PC-3 (cell line): ENCODE measurements around the gene GATA3.

Source experiments
- EZH2 ChIP-seq: fragments of 300-600 bp; sonication (generic); IDR thresholded peaks from one replicate; pipeline ENCODE4 v1.6.1; 2017; ENCODE audit warnings: antibody characterized with exemption, mild to moderate bottlenecking, low read length; ENCODE audit not compliant: unreplicated experiment
- TF ChIP-seq, protein P1 (sequence below): fragments of 300-600 bp; sonication (generic); conservative IDR thresholded peaks from 2 replicates; pipeline ENCODE4 v1.5.1; 2017; ENCODE audit warnings: antibody characterized with exemption, low read depth, mild to moderate bottlenecking, low read length

DNA sequence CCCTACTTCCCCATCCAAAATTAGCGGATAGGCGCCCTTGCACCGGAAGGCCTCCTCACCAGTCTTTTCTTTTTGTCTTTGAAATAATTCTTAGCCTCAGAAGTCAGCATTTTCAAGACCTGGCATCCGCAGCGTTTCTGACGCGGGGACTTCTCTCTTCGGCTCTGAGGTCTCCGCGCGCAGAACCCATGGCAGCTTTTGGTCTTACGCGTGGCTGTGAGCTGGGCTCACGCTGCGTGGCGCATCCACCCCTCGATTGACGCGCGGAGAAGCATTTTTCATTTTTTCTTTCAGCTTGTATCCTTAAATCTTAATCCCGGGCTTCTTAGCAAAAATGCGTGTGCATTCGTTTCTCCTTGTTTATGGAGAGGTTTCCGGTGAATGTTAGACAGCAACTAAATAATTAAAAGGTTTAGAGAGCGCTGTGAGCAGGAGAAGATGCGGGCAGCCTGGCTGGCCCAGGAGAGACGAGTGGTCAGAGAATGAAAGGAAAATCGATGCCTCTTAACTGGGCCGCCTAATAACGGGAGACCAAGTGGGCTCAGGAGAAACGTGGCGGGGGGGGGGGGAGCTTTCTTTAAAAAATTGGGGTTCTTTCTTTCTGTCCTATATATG is 2.0 kb upstream of the GATA3 start:
- TF ChIP-seq, protein P1, sequence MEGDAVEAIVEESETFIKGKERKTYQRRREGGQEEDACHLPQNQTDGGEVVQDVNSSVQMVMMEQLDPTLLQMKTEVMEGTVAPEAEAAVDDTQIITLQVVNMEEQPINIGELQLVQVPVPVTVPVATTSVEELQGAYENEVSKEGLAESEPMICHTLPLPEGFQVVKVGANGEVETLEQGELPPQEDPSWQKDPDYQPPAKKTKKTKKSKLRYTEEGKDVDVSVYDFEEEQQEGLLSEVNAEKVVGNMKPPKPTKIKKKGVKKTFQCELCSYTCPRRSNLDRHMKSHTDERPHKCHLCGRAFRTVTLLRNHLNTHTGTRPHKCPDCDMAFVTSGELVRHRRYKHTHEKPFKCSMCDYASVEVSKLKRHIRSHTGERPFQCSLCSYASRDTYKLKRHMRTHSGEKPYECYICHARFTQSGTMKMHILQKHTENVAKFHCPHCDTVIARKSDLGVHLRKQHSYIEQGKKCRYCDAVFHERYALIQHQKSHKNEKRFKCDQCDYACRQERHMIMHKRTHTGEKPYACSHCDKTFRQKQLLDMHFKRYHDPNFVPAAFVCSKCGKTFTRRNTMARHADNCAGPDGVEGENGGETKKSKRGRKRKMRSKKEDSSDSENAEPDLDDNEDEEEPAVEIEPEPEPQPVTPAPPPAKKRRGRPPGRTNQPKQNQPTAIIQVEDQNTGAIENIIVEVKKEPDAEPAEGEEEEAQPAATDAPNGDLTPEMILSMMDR: no peak
- TF ChIP-seq EZH2: no peak
